HG02588 (cell line): ENCODE data around the gene ZNF318.
"Not testable (repeated sequence)": the region's sequence is repeated elsewhere in the genome, so short reads cannot be mapped to it uniquely, and the experiment has no call there.

ENCODE experiments used
- ATAC-seq: cut with Tn5 transposase; IDR thresholded peaks from one replicate; pipeline ENCODE4 v1.9.1; 2021; ENCODE audit warnings: mild to moderate bottlenecking, moderate library complexity; ENCODE audit not compliant: unreplicated experiment

ZNF318 gene

DNA sequence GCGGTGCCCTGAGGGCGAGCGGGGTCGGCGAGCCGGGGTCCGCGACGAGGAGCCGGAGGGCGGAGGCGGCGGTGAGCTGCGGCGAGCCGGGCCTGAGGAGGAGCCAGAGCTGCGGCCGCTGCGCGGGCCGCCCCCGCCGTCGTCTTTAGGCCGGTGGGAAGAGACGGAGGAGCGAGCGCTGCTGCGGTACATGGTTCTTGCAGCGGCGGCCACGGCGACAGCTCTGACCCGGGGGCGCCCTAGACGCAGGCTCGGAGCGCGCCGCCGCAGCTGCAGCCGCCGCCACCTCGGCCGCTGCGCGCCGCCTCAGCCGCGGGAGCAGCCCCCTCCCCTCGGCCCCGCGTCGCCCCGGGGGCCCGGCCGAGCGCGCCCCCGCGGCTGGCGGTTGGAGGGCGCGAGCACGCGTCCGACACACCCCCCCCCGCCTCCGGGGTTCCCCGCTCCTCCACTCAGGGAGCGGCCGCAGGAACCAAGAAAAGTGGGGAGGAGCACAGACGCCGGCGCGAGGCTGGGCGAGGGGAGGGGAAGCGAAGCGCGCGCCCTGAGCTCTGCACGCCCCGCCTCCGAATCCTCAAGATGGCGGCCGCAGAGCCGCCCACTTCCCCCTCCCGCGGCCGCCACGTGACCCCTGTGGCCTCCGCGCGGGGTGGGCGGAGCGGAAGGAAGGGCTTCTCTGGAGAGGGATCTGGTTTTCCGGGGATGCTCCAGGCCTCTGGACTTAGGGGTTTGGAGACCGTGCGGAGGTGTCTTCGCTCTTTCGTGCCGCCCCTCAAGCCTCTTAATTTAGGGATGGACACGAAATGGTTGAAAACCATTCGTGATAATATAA is at the start of gene ZNF318:
ZNF318 (minus strand) TSS at position 474 of the 829 bp plus-strand sequence; CDS start at position 192, 282 bp downstream.
- ATAC-seq: peak; percentile 81

- no peak for ATAC-seq
Measured at GRCh38 chr6:43416935-43417334, 47.5 kb upstream of the ZNF318 start.

DNA sequence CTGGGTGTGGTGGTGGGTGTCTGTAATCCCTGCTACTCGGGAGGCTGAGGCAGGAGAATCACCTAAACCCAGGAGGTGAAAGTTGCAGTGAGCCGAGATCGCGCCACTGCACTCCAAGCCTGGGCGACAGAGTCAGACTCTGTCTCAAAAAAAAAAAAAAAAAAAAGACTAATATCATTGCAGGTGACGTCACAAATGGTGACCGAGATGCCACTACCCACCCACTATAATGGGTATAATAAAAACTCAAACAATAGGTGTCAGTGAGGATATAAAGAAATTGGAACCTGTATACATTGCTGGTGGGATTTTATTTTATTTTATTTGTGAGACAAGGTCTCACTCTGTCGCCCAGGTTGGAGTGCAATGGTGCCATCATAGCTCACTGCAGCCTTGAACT is 45.8 kb upstream of the ZNF318 start:
- ATAC-seq: not testable (repeated sequence)

GRCh38 chr6:43413002-43413401 is 43.6 kb upstream of the ZNF318 start:
- ATAC-seq: no peak

DNA sequence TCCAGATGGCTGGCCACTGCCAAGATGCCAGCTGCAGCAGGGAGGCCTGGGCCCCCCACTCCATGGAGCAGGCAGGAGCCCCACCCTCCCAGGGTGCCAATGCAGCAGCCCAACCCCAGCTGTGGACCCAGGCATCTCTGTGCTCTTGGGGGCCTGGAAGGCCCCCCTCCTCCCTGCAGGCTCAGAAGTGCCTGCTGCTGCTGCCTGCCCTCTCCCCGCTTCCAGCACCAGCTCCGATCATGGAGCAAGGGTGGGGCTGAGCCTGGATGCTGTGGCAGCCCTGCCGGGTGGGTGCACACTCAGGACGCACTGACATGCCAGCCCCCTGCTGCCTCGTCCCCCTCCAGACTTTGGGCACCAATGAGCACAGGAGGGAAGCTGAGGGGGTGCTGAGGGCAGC is 43.1 kb upstream of the ZNF318 start:
- no peak for ATAC-seq

- ATAC-seq: not testable (repeated sequence)
Measured at GRCh38 chr6:43410776-43411175, 41.3 kb upstream of the ZNF318 start.

DNA sequence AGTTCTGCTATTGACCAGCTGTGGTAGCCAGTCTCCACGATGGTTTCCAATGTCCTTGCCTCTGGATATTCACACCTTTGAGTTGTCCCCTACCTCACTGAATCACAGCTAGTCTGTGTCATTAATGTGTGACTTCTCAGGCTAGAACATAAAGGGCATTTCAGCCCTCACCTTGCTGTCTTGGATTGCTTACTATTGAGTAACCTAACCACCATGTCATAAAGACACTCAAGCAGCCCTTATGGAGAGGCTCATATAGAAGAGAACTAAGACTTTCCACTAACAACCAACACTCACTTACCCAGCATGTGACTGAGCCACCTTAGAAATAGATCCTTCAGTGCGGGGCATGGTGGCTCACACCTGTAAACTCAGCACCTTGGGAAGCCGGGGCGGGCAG is 38.8 kb upstream of the ZNF318 start:
- ATAC-seq: no peak

- no peak for ATAC-seq
Measured at GRCh38 chr6:43407296-43407695, 37.8 kb upstream of the ZNF318 start.

- ATAC-seq: no peak
Measured at GRCh38 chr6:43405354-43405753, 35.9 kb upstream of the ZNF318 start.

DNA sequence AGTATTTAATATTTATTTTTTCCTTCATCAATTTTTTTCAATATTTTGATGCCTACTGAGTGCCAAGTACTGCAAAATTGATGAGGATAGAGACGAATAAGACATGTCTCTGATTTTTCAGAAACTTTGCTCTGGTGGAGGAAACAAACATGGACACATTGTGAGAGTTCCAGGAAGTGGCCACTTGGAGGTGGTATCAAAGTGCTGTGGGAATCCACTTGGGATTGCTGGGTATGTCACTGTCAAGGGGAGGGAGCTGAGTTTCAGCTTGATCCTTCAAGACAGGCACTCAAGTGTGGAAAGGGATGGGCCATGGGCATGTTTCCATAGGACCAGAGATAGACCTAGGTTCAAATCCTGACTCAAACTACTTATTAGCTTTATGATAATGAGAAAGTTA is 33.4 kb upstream of the ZNF318 start:
- ATAC-seq: no peak

- no peak for ATAC-seq
Measured at GRCh38 chr6:43401730-43402129, 32.3 kb upstream of the ZNF318 start.

- ATAC-seq: no peak
Measured at GRCh38 chr6:43399932-43400487, 30.6 kb upstream of the ZNF318 start.

DNA sequence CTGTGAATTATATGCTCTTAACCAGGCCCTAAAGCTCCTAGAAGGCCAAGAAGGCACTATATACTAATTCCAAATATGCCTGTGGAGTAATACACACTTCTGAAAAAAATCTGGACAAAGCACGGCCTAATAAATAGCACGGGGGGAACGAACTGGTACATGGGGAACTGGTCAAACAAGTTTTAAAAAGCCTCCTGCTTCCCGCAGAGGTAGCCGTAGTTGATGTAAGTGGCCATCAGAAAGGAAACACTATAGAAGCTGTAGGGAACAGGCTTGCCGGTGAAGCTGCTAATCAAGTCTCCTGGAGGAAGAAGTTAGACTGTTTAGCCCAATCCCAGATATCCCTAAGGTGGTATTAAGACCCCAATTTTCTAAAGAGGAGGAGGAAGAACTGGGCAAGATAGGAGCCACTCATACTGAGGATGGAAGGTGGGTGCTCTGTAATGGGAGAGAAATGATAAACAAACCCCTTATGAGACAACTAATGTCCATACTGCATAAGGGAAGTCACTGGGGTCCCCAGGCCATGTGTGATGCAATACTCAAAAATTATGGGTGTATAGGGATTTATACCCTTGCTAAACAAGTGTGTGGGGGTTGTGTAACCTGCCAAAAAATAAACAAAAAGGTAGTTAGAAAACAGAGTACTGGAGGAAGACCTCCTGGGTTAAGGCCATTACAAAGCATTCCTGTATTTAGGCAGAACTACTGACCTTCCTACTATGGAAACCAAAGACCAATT is 27.1 kb upstream of the ZNF318 start:
- no peak for ATAC-seq

- no peak for ATAC-seq
Measured at GRCh38 chr6:43395776-43396175, 26.3 kb upstream of the ZNF318 start.

DNA sequence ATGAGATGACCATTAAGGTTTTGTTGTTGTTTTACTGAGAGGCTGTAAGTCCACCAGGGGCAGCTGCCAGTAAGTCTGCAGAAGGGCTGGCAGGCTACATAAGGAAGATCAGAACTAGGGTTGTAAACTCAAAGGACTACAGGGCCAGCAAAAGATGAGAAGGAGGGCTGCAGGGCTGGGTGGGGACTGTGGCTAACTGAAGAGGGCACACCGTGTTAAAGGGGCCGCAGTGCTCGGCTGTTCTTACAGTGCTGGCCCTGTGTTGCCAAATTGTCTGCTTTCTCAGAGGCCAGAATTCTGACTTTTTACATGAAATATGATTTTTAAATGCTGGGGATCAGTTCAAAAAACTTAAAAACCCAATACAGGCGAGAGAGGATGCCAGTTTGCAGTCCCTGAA is 25.5 kb upstream of the ZNF318 start:
- ATAC-seq: no peak

DNA sequence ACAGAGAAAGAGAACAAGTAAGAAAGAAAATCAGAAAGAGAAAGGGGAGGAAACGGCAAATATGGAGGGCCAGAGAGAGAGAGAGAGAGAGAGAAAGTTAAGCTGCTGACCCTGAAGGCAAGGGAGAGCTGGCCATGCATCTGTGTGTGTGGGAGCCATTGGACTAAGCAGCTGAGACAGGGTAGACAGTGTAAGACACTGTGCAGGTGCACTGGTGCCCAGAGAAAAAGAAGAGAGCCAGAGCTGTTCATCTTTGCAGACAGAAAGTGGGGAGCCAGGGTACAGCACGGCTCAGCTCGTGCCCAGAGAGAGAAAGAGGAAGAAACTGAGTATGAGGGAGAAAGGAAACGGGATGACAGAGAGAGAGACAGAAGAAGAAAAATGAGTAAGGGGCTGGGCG is 24.2 kb upstream of the ZNF318 start:
- no peak for ATAC-seq

DNA sequence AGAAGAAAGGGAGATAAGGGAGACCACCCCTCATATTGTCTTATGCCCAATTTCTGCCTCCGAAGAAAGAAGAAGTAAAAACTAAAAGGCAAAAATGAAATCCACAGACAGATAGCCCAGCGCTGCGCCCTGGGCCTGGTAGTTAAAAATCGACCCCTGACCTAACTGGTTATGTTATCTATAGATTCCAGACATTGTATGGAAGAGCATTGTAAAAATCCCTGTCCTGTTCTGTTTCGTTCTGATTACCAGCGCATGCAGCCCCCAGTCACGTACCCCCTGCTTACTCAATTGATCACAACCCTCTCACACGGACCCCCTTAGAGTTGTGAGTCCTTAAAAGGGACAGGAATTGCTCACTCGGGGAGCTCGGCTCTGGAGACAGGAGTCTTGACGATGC is 23.7 kb upstream of the ZNF318 start:
- not testable (repeated sequence) for ATAC-seq

DNA sequence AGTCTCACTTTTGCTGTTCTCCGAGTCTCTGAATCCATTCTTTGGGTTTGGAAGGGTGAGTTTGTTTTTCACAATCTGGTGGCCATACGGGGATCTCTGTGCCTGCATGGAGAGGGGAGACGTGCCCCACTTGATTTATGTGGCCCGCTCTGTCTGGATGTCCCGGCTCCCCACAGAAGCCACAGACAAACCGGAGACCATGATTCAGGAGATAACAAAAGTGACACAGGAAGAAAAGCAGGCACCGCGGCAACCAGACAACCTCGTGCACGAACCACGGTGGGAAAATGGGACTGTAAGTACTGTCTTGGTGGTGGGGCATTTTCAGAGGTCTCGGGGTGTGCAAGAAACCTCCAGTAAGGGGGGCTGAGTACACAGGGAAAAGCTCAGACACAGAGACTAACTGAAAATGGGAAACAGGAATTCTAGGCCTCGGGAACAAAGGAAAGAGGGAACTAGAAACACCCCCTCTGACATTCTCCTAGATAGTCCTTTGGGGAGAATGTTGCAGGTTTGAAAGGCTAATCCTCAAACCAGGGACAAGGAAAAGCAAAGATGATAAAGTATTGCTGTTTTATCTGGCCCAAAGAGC is 22.1 kb upstream of the ZNF318 start:
- no peak for ATAC-seq

- not testable (repeated sequence) for ATAC-seq
Measured at GRCh38 chr6:43390753-43391439, 21.4 kb upstream of the ZNF318 start.

DNA sequence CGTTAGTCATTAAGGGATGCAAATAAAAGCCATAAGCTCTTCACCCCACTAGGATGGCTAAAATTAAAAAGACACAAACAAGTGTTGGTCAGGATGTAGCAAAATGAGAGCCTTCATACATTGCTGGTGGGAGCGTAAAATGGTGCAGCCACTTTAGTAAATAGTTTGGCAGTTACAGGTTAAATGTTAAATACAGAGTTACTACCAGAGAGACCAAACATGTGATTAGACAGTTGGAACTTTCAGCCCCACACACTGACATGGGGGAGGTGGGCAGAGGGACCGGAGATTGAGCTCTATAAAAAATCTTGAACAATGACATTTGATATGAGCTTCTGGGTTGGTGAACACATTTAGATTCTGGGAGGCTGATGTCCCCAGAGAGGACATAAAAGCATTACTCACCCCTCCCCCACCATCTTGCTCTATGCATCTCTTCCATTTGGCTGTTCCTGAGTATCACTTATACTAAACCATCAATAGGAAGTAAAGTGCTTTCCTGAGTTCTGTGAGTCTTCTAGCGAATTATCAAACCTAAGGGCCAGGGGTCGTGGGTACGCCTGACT is 20.4 kb upstream of the ZNF318 start:
- ATAC-seq: no peak

DNA sequence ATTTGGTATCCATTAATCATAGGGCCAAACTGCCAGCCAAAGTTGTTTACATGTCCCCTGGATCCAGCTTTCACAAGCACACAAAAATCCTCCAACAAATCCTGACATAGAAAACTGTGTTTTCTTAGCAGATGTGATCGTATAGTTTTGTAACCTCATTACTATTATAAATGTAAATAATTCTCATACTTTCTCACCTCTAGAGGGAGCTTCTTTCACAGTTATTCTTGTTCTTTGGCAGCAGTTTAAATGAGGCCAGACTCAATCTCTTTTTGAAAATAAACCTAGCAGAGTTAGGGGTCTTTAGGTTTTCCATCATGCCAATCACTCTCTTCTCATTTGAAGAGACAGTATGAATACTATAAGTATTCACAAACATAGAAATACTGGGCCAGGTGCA is 17.0 kb upstream of the ZNF318 start:
- no peak for ATAC-seq
